NCI-H1417 treated with DMSO at 0.1 percent for 48 hours (cell line): ENCODE data around the gene CA12.
"Not testable (repeated sequence)": the region's sequence is repeated elsewhere in the genome, so short reads cannot be mapped to it uniquely, and the experiment has no call there.

Experiments
- DNase-seq: peaks from one replicate; lab custom pipeline; 2025; lab: John Stamatoyannopoulos, UW

CA12 gene

DNA sequence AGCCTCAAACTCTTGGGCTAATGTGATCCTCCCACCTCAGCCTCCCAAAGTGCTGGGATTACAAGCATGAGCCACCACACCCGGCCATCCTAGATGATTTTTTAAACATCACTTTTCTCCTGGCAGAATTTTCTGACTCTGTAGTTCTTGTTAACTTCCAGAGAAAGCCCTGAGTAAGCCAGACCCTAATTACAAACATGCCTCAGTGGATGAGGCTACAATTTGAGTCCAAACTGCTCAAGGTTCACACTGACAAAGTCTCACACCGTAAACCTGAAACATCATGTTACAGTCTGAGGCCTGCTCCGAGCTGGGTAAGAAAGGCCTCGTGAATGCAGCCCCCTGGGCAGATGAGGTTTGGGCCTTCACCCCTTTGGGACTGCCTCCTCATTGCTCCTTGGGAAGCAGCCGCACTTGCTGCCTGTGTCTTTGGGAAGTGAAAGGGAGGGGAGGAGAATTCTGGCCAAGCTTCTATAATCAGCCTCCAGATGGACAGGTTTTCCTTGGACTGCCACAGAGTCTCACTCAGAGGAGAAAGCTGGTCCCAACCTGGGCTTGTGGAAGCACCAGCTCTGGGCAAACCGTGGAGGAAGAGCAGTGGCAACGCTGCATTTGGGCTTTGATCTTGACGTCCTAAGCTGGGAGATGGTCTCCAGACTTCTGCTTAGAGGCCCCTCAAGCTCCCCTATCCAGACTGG is 46.0 kb downstream of the CA12 start:
- no peak for DNase-seq

DNA sequence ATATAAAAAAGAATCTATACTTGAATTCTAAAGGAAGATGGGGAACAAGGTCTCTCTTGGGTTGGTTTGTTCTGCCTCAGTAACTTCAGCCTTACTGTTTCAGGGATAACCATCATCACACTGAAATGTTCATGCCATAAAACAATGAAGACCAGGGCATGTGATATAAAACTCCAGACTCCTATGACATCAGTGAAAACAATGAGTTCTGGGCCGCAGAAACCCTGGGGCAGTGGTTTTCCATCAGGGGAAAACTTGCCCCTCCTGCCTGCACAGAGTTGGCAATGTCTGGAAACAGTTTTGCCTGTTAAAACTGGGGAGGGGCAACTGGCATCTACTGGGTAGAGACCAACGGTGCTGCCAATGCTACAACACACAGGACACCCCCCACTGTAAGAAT is 46.8 kb downstream of the CA12 start:
- no peak for DNase-seq

DNA sequence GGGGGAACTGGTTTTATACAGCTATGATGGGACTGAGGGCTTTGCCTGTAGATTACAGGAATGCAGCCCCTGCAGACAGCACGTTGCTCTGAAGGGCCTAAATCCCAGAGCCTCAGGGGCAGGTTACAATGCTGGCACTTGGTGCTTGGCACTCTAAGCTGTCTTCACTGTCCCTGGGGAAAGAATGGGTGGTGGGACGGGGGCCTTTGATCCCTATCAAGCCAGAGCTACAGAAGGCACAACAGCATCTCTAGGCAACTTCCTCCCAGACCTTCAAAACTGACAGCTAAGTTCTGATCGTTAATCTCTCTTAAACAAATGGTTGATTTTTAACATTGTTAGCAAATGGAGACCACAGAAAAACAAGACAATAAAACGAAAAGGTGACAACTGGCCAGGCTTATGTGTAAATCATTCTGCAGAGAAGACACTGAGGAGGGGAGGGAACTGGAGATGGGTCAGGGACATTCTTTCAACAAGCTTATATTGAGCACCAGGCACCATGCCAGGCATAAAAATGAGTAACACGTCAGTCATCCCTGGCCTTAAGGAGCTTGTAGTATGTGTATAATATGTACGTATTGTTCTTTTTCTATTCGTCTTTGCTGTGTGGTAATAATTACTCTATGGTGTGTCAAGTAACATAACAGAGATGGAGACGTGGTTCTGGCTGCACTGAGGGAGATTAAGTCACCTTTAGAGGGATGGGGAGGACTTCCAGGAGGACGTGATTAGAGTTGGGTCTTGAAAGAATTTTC is 49.1 kb downstream of the CA12 start:
- no peak for DNase-seq

DNA sequence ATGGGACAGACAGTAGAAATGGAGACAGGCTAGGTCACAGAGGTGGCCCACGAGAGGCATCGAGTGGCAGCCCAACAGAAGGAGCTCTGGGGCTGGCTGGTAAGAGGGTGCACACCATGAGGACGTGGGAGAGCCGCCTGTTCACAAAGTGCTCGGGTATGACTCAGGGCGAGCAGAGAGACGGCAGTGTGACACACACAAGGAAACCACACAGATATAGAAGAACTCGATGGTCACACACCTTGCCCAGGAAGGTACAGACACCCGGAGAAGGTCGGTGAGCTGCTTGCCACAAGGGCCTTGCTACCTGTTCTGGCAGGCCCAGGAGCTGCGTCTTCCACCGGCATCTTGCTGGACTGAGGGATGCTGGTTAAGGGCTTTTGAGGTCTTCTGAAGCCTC is 50.2 kb downstream of the CA12 start:
- no peak for DNase-seq

DNA sequence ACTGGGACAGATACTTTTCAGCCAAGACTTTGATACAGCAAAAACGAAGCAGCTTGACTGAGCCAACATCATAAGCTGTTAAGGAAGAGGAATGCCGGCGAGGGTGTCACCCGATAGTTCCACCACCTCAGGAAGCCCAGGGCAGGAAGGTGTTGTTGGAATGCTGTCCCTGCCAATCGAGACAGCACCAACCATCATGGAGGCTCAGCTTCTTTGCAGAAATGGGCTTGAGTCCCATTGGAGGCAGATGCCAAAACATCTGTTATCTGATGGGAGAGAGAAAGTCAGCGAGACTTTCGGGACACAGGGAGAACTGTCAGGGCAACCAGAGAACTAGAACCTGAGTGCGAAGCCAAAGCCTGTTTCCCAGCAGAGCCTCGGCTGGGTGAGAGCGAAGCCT is 50.7 kb downstream of the CA12 start:
- DNase-seq = no peak

DNA sequence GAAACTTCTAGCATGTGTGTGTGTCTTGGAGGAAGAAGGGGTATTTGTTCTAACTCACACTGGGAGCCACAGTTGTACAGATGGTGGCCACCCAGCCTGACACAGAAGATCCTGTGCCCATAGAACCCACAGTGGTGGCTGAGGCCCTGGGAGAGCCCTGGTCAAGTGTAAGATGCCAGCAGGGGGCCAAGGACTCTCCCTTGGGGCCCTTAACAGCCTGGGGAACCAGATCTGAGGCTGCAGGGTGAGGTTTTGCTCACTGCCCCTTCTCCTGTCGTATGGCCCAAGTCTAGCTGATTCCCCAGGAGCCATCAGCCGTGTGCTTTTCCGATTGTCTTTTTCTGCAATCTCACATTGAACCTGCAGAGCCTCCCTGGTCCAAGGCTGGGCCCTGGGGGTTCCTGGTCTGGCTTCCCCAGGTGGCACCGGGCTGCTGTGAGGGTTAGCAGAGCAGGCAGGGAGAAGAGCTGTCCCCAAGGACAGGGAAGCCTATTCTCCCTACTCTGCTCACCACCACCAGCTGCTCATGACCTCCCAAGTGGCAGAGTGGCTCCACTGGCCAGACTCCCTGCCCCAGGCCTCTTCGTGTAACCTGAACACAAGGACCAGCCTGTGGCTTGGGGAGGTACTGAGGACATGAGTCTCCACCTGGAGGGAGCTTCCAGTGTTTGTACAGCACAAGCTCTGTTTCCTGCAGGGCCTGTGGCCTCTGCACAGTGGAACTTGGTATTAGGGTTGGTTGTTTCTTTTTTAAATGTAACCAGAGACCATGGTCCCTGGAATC is 51.9 kb downstream of the CA12 start:
- DNase-seq = no peak

DNA sequence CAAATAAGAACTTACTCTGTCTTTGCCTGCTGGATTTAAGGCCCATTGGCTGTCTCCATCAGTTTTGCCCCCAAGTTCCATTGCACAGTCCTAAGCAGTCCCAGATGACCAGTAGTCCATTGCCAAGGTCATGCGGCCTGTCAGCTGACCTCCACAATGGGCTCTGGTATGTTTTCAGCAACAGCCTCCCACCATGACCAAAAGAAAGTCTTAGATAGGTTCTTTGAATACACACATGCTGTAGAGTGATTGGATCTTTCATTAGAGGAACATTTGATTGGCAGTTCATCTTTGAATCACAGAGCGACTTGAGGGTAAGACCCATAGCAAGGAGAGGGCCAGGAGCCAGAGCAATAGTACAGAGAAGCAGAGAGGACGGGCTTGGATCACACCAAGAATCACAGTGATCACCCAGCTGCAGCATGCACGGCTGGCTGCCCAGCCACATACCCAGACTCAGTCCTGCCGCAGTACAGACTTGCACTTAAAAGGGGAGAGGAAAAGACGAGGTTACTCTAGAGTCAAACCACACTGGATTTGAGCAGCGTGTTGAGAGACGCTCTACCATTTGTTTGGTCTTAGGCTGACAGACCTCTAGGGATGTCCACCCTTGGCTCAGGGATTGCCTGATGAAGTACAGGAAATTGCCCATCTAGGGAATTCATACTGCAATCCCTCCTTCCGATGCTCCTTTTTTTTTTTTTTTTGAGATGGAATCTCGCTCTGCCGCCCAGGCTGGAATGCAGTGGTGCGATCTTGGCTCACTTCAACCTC is 53.8 kb downstream of the CA12 start:
- no peak for DNase-seq

DNA sequence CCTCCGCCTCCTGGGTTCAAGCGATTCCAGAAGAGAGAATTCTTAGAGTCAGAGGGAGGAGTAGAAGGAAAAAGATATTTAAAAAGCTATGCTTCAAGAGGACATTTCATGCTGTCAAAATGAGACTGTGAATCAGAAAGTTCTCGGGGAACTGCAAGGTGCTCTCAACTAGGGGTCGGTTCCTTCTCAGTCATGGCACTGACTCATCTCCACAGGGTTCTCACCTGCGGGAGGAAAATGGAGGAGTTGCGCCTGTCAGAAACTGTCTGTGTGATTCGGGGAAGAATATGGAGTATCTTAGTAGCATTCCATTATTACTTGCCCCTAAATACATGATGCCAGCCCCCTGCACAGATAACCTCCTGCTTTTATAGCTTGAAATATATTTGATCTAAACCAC is 56.9 kb downstream of the CA12 start:
- DNase-seq = no peak

DNA sequence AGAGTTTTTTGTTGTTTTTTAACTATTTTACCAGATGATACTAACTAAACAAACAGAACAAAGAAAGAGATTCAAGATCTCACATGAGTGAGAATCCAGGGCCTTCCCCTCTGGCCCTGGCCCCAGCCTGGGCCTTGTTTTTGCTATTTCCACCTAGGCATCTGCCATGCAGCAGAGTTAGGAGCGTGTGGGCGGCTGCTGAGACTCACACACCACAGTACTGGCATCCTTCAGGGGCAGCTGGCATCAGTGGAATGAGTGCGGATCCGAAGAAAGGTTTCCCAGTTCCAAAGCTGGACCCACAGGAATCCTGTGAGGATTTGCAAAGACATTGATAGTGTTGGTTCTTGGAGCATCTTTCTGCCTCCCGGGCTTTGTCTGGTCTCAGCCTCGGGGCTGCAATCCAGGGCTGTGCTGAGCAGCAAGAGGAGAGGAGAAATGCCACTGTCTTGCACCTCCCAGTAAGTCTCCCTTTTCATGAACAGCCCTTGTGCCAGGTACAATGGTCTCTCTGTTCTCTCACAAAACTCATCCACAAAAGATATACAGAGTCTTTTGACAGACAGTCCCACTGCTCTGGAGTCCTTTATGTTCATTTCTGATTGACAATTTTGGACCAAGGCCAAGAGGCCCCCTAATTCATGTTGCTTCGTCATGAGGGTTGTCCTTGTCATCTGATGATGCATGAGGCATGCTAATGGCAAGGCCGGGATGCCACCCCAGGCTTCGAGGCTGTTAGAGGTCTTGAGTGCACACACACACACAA is 57.7 kb downstream of the CA12 start:
- DNase-seq = no peak

DNA sequence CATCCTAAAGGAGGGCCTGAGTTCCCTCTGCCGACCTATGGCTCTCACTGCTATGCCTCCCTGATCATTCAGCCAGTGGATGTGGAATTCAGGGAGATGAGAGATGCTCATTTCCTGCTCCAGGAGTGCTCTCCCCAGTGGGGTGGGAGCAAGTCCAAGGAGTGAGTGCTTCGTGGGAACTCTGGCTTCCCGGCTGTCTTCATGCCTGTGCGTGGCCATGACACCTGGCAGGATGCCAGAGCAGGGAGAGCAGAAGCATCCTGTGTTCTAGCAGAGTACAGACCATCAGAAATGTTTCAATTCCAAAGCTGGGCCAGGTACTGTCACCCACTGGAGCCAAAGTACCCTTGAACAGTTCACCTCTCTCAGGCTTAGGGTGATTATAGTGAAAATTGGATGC is 59.1 kb downstream of the CA12 start:
- no peak for DNase-seq

DNA sequence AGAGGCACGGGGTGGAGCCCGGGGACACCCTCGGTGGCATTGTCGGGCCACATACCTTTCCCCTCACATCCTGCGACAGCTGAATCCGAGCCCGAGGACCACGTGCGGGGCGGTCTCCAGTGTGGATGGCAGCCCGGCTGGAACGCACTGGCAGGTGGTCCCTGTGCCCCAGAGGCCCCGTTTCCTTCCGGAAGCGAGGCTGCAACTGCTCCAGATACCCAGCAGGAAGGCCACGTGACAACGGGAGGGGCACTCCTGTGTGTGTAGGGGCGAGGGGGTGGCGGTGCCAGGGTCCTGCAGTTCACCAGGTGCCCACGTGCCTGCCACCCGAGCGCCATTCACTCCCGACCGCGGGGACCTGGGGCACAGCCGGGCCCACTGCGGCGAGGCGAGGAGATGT is 60.2 kb downstream of the CA12 start:
- DNase-seq = no peak

DNA sequence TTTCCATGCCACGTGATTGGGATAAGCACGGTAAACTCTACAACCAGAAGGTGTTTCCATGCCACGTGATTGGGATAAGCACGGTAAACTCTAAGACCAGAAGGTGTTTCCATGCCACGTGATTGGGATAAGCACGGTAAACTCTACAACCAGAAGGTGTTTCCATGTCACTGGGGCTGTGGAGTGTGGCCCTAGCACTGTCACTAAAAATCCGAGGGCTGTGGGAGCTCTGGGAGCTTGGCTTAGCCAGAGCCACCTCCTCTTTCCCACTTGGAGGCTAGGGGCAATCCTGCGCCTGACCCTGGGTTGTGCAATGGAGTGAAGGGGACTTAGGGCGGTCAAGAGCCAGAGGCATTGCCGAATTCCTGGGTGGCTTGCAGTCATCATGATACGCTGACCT is 60.7 kb downstream of the CA12 start:
- DNase-seq = not testable (repeated sequence)

DNA sequence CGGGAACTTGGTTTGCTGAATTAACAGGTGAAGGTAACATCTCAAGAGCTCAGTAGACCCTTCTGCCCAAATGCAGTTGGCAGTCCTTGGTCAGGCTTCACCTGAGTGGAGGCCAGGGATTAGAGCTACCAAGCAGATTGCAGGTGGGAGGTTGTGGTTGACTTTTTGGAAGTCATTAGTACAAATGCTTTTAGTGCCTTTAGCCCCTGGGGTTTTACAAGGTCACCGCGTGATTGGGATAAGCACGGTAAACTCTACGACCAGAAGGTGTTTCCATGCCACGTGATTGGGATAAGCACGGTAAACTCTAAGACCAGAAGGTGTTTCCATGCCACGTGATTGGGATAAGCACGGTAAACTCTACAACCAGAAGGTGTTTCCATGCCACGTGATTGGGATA is 61.2 kb downstream of the CA12 start:
- DNase-seq = not testable (repeated sequence)

DNA sequence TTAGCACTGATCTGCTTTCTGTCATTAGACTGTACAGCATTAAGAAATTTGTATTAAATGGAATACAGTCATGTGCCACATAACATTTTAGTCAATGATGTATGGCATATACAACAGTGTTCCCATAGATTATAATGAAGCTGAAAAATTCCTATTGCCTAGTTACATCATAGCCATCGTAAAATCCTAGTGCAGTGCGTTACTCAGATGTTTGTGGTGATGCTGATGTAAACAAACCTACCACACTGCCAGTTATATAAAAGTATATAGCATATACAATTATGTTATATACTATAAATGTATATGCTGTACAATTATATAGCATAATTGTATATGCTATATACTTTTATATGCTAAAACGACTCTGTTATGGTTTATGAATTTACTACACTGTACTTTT is 62.6 kb downstream of the CA12 start:
- no peak for DNase-seq

DNA sequence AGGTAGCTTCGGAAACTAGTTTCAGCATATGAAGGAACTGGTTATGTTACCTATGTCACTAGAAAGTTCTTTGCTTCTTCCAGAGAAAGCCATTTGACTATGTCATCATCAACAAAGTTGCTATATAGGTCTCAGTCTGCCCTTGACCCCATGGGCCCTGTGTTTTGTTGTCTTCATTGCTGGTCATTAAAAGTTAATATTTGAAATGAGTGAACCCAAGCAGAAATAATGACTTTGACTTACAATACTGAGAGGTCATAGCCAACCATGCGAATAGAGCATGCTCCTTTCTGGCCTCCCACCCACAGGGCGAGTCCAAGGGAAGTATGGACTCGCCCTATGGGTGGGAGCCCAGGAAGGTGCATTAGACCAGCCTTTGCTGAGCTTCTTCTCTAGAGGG is 63.3 kb downstream of the CA12 start:
- DNase-seq = no peak

DNA sequence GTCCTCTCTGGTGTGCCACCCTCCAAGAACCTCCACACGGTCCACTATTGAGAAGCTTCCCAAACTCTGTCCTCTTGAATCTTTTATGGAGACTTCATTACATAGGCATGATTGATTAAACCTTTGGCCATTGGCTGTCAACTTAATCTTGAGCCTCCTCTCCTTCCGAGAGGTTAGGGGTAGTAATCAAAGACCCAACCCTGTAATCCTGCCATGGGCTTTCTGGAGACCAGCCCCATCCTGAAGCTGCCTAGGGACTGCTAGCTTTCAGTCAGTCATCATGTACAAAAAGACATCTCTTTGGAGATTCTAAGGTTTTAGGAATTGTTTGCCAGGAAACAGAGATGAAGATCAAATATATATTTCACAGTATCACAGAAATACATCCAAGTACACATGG is 67.2 kb downstream of the CA12 start:
- DNase-seq = no peak

DNA sequence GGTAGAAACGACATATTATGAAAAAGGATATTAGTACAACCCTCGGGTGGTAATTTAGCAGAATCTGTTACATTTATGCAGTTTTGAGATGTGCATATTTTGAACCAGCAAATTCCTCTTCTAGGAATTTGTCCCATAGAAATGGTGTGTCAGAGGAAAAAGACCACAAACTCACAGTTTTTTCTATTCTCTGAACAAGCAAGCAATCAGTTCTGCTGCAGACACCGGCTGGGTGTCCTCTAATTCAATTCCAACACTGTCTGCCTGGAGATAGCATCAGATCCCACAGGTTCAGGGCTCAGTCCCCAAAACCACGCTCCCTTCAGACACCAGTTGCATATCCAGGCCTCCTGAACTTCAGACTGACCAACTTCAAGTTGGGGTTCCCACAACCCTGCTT is 67.8 kb downstream of the CA12 start:
- no peak for DNase-seq

DNA sequence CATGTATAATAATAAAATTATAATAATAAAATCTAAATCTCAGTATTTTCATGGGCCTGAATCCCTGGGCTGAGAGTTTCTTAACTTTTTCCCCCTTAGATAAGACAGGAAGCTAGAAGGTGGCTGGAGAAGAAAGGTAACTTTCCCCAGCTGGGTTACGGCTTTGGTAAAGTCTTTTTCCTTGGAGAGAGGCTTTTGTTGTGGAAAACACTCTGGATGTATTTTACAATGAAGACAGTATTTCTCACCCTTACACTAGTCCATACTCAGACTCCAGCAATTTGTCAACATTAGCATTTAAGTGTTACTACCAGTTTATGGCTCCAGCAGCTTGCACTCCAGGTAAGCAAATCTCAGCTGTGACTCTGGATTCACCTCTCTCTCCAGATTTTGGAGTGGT is 69.4 kb downstream of the CA12 start:
- no peak for DNase-seq

DNA sequence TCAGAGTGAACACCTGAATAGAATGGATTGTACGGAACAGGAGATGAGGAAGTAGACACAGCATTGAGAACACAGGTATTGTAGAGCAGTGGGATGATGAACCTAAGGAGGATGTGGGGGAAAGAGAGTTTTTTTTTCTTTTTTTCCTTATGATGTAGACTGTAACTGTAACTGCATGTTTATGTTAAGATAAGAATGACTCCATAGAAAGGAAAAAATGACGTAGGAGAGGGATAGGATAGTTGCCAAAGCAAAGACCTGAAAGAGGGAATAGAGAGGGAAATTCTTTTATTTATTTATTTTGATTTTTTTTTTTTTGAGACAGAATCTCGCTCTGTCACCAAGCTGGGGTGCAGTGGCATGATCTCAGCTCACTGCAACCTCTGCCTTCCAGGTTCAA is 71.0 kb downstream of the CA12 start:
- no peak for DNase-seq

DNA sequence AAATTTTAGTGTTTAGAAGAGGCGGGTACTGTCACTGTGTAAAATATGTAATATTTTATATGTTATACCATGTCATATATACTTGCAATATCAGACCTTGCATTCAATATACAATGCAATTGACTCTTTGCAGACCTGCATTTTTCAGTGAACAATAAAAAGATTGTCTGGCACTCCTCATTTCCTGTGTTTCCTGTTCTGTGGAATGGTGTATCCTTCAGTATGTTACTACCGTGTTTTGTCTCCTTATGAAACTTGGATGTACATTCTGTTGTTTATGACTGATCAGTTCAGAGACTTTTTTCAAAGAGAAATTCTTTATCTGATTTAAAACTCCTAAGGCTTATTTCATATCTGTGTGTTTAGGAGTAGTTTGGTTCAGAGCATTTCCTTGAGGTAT is 72.7 kb downstream of the CA12 start:
- no peak for DNase-seq

DNA sequence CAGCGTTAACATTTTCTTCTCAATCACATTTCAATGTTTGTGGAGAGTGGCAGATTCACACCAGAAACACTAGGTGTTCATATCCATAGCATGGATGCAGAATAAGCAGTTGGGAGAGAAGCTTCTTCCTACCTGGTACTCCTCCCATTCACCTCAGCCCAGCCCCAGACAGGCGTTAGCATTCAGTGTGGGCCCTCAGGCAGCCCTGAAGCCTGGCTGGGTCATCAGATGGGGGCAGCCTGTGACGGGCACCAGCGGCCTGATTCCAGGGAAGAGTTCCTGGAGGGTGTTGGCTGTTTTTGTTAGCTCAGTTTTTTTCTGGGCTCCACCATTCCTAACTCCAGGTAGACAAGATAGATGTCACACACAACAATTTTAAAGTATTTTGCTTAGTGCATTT is 73.2 kb downstream of the CA12 start:
- DNase-seq = no peak
